GM23338 (cell line): ENCODE measurements around the gene METTL4. TPM values are rescaled to one million over a fixed set of nuclear protein-coding genes. Genes with fewer than 3 reads are reported as not detected.

Source experiments
- ATAC-seq: fragments of 200-7000 bp; cut with Tn5 transposase; 3 replicates; pipeline ENCODE4 v1.9.1; 2020
- DNase-seq: peaks from one replicate; pipeline ENCODE4 v3.0.0-alpha.2; 2015; ENCODE audit warnings: low spot score
- H2AFZ ChIP-seq: fragments of 200-600 bp; sonication (generic); 2 replicates; pipeline ENCODE4 v1.8.0; 2016; ENCODE audit warnings: antibody characterized with exemption, mild to moderate bottlenecking, moderate library complexity
- H3F3A ChIP-seq: fragments of 200-600 bp; sonication (generic); replicated peaks from 2 replicates; pipeline ENCODE4 v1.8.0; 2017; ENCODE audit warnings: antibody characterized with exemption, mixed run types, low read depth
- H3K27ac ChIP-seq: fragments of 200-600 bp; sonication (generic); 2 replicates; pipeline ENCODE4 v1.6.1; 2016; ENCODE audit warnings: low read depth
- H3K27me3 ChIP-seq: fragments of 200-600 bp; sonication (generic); 2 replicates; pipeline ENCODE4 v1.8.0; 2016; ENCODE audit warnings: mild to moderate bottlenecking, mixed run types, moderate library complexity; ENCODE audit not compliant: insufficient read depth
- H3K36me3 ChIP-seq: fragments of 200-600 bp; sonication (generic); 2 replicates; pipeline ENCODE4 v1.8.0; 2016; ENCODE audit warnings: mild to moderate bottlenecking; ENCODE audit not compliant: insufficient read depth
- H3K4me1 ChIP-seq: fragments of 200-600 bp; sonication (generic); 2 replicates; pipeline ENCODE4 v1.8.0; 2016; ENCODE audit warnings: mild to moderate bottlenecking, moderate library complexity; ENCODE audit not compliant: insufficient read depth
- H3K4me2 ChIP-seq: fragments of 200-600 bp; sonication (generic); 2 replicates; pipeline ENCODE4 v1.7.1; 2017; ENCODE audit warnings: mixed run types
- H3K4me3 ChIP-seq: fragments of 200-600 bp; sonication (generic); 2 replicates; pipeline ENCODE4 v1.6.1; 2016; ENCODE audit warnings: mixed run types
- H3K79me2 ChIP-seq: fragments of 200-600 bp; sonication (generic); replicated peaks from 2 replicates; pipeline ENCODE4 v1.8.0; 2017; ENCODE audit warnings: mild to moderate bottlenecking; ENCODE audit not compliant: insufficient read depth
- H3K9me2 ChIP-seq: fragments of 200-600 bp; sonication (generic); 2 replicates; pipeline ENCODE4 v1.8.0; 2017; ENCODE audit not compliant: insufficient read depth
- H4K20me1 ChIP-seq: fragments of 200-600 bp; sonication (generic); replicated peaks from 2 replicates; pipeline ENCODE4 v1.8.0; 2017; ENCODE audit warnings: mild to moderate bottlenecking; ENCODE audit not compliant: insufficient read depth
- H3K27ac Mint-ChIP-seq: 2 replicates; pipeline ENCODE4 v1.8.0; 2020; ENCODE audit warnings: inconsistent platforms, mild to moderate bottlenecking, moderate library complexity, mixed read lengths
- H3K27me3 Mint-ChIP-seq: 3 replicates; pipeline ENCODE4 v1.8.0; 2022; ENCODE audit warnings: low read depth, mild to moderate bottlenecking, moderate library complexity, mixed read lengths, inconsistent platforms; ENCODE audit not compliant: insufficient read depth, poor library complexity
- H3K36me3 Mint-ChIP-seq: 3 replicates; pipeline ENCODE4 v1.8.0; 2021; ENCODE audit warnings: low read depth, mild to moderate bottlenecking, inconsistent platforms, moderate library complexity, mixed read lengths
- H3K4me1 Mint-ChIP-seq: 3 replicates; pipeline ENCODE4 v1.8.0; 2020; ENCODE audit warnings: mild to moderate bottlenecking, inconsistent platforms, mixed read lengths
- H3K4me3 Mint-ChIP-seq: 3 replicates; pipeline ENCODE4 v1.8.0; 2021; ENCODE audit warnings: moderate library complexity, mild to moderate bottlenecking, inconsistent platforms, mixed read lengths
- H3K9me3 Mint-ChIP-seq: 3 replicates; pipeline ENCODE4 v1.8.0; 2020; ENCODE audit warnings: moderate library complexity, mild to moderate bottlenecking, inconsistent platforms, mixed read lengths
- CREB1 ChIP-seq: fragments of 250-450 bp; sonication (Bioruptor Pico); IDR thresholded peaks from 2 replicates; pipeline ENCODE4 v1.5.0; 2020; ENCODE audit warnings: low read depth, mild to moderate bottlenecking, moderate library complexity
- CTCF ChIP-seq, 2 experiments: fragments of 200-600 bp in 1 of 2; sonication (generic) in 1 of 2; conservative IDR thresholded peaks; 2 replicates each; pipeline versions ENCODE4 v1.5.1 to v1.6.1; 2016 to 2017; ENCODE audit warnings: antibody characterized with exemption in 2 of 2, low read depth in 2 of 2, mild to moderate bottlenecking in 2 of 2, moderate library complexity in 1 of 2
- JUNB ChIP-seq: IDR thresholded peaks from one replicate; pipeline ENCODE4 v1.6.1; 2016; ENCODE audit warnings: antibody characterized with exemption; ENCODE audit not compliant: unreplicated experiment
- ZNF114 ChIP-seq: fragments of 250-450 bp; sonication (Bioruptor Pico); IDR thresholded peaks from 2 replicates; pipeline ENCODE4 v1.5.0; 2020; ENCODE audit warnings: mild to moderate bottlenecking, moderate library complexity
- ZNF331 ChIP-seq: fragments of 250-450 bp; sonication (Bioruptor Pico); IDR thresholded peaks from 2 replicates; pipeline ENCODE4 v1.5.0; 2020; ENCODE audit warnings: low read depth, mild to moderate bottlenecking, moderate library complexity
- ZNF462 ChIP-seq: fragments of 250-450 bp; sonication (Bioruptor Pico); IDR thresholded peaks from 2 replicates; pipeline ENCODE4 v1.5.0; 2020; ENCODE audit warnings: mild to moderate bottlenecking, moderate library complexity
- polyA plus RNA-seq: library from polyadenylated mRNA; unstranded; fragments of >200 nt; fragmentation: Nextera tagmentation; extraction: Ambion mirVana; gene quantifications from 2 replicates; pipeline ENCODE4 v1.2.1, GENCODE V29; 2016
- total RNA-seq: library from RNA; depleted of rRNA; stranded (reverse); fragments of >200 nt; shearing (Covaris generic); gene quantifications from 2 replicates; pipeline ENCODE4 v1.2.3, GENCODE V29; 2014
- TF ChIP-seq, protein P1 (sequence below): IDR thresholded peaks from one replicate; pipeline ENCODE4 v1.6.1; 2018; ENCODE audit warnings: antibody characterized with exemption; ENCODE audit not compliant: unreplicated experiment

Gene METTL4
- total and polyA plus RNA-seq, 2 experiments from 2014 or later: 11.9 to 14.9 TPM

DNA sequence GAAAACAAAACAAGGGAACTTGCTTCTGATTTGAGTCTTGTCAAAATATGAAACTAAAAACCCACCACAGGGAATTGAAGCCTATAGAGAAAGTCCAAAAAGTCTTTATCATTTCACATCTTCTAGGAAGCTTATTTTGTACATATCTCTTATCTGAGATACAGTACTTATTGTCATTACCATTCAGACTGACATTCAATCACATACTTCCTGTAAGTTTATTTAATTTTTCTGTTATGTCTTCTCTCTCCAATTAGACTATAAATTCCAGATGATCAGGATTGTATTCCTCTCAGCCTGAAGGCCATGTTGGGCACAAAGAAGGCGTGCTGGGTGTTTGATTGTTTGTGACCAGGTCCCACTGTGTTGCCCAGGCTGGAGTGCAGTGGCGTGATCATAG is 59.2 kb downstream of the METTL4 start:
- no peak overlapping the region for H3K4me3 Mint-ChIP-seq
- no peaks in the 10 kb centered on the region for H4K20me1 ChIP-seq
- H3K9me2 ChIP-seq: no peaks in the 10 kb centered on the region; the same call in 1 of the 2 replicates
- 0 out of 3 replicates have a peak, but pooled peaks cover 2% of the 10 kb centered on the region for H3K4me1 Mint-ChIP-seq
- no peak for DNase-seq
- TF ChIP-seq ZNF331 (CRISPR knock-in tag): no peak
- no peak for TF ChIP-seq CREB1 (CRISPR knock-in tag)
- TF ChIP-seq CTCF (conservative IDR thresholded peaks at IDR 0.05; ENCODE audit: low read depth in 2 of 2): no peak
- no peak for TF ChIP-seq ZNF462
- TF ChIP-seq JUNB: no peak
- TF ChIP-seq, protein P1, sequence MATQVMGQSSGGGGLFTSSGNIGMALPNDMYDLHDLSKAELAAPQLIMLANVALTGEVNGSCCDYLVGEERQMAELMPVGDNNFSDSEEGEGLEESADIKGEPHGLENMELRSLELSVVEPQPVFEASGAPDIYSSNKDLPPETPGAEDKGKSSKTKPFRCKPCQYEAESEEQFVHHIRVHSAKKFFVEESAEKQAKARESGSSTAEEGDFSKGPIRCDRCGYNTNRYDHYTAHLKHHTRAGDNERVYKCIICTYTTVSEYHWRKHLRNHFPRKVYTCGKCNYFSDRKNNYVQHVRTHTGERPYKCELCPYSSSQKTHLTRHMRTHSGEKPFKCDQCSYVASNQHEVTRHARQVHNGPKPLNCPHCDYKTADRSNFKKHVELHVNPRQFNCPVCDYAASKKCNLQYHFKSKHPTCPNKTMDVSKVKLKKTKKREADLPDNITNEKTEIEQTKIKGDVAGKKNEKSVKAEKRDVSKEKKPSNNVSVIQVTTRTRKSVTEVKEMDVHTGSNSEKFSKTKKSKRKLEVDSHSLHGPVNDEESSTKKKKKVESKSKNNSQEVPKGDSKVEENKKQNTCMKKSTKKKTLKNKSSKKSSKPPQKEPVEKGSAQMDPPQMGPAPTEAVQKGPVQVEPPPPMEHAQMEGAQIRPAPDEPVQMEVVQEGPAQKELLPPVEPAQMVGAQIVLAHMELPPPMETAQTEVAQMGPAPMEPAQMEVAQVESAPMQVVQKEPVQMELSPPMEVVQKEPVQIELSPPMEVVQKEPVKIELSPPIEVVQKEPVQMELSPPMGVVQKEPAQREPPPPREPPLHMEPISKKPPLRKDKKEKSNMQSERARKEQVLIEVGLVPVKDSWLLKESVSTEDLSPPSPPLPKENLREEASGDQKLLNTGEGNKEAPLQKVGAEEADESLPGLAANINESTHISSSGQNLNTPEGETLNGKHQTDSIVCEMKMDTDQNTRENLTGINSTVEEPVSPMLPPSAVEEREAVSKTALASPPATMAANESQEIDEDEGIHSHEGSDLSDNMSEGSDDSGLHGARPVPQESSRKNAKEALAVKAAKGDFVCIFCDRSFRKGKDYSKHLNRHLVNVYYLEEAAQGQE: no peak
- no peak for TF ChIP-seq ZNF114 (CRISPR knock-in tag)
- H2AFZ ChIP-seq: no peak overlapping the region
- no peak overlapping the region for H3K4me2 ChIP-seq
- no peak overlapping the region for H3K27ac Mint-ChIP-seq
- H3K9me3 Mint-ChIP-seq: no peaks in the 10 kb centered on the region
- H3K79me2 ChIP-seq: no peaks in the 10 kb centered on the region
- no peak overlapping the region for H3K4me3 ChIP-seq
- no peaks in the 10 kb centered on the region for H3K4me1 ChIP-seq
- H3K27me3 ChIP-seq: no peaks in the 10 kb centered on the region
- ATAC-seq: no peak
- H3K27ac ChIP-seq: no peak overlapping the region
- H3K27me3 Mint-ChIP-seq: no peaks in the 10 kb centered on the region
- no peaks in the 10 kb centered on the region for H3K36me3 Mint-ChIP-seq
- no peaks in the 10 kb centered on the region for H3F3A ChIP-seq
- no peaks in the 10 kb centered on the region for H3K36me3 ChIP-seq
